PC-9 (cell line): ENCODE results near the gene IGDCC3. TPM values are rescaled to one million over a fixed set of nuclear protein-coding genes. Genes with fewer than 3 reads are reported as not detected.

ENCODE experiments used
- BruUV-seq: library from RNA; stranded (reverse); fragments of 400-500 nt; replicated peaks from 2 replicates; lab custom pipeline; 2021; lab: Mats Ljungman, UMichigan
- CTCF ChIA-PET: fragments of 300-600 bp; sonication (Branson Sonifier 250); formaldehyde crosslinking; loops from one replicate; lab custom pipeline; 2022; ENCODE audit warnings: antibody characterized with exemption; lab: Charles Lee
- POLR2A ChIA-PET: fragments of 300-600 bp; sonication (Branson Sonifier 250); formaldehyde crosslinking; loops from one replicate; lab custom pipeline; 2022; ENCODE audit warnings: antibody characterized with exemption; ENCODE audit not compliant: unreplicated experiment; lab: Charles Lee
- DNase-seq, 2 experiments: peaks; one replicate each; pipeline versions ENCODE4 v3.0.0 to v3.0.0-alpha.2; 2015 to 2022; ENCODE audit warnings: mixed read lengths in 1 of 2
- H2AFZ ChIP-seq: fragments of 200-600 bp; sonication (generic); 2 replicates; pipeline ENCODE4 v1.8.1; 2017; ENCODE audit warnings: antibody characterized with exemption
- H3F3A ChIP-seq: fragments of 200-600 bp; sonication (generic); 2 replicates; pipeline ENCODE4 v1.8.1; 2017; ENCODE audit warnings: antibody characterized with exemption, mild to moderate bottlenecking, low read depth; ENCODE audit not compliant: insufficient read depth
- H3K27ac ChIP-seq: fragments of 200-600 bp; sonication (generic); 2 replicates; pipeline ENCODE4 v1.6.1; 2016; ENCODE audit warnings: mixed run types
- H3K27me3 ChIP-seq: fragments of 200-600 bp; sonication (generic); 2 replicates; pipeline ENCODE4 v1.6.1; 2016; ENCODE audit warnings: low read depth, mixed run types; ENCODE audit not compliant: insufficient read depth
- H3K36me3 ChIP-seq: fragments of 200-600 bp; sonication (generic); 2 replicates; pipeline ENCODE4 v1.6.1; 2016; ENCODE audit warnings: low read depth, mixed run types
- H3K4me1 ChIP-seq: fragments of 200-600 bp; sonication (generic); replicated peaks from 2 replicates; pipeline ENCODE4 v1.6.1; 2016; ENCODE audit warnings: mixed run types; ENCODE audit not compliant: insufficient read depth
- H3K4me2 ChIP-seq: fragments of 200-600 bp; sonication (generic); 2 replicates; pipeline ENCODE4 v1.6.1; 2017; ENCODE audit warnings: mixed run types
- H3K4me3 ChIP-seq: fragments of 200-600 bp; sonication (generic); 2 replicates; pipeline ENCODE4 v1.6.1; 2016; ENCODE audit warnings: mixed run types
- H3K79me2 ChIP-seq: fragments of 200-600 bp; sonication (generic); 2 replicates; pipeline ENCODE4 v1.6.1; 2017; ENCODE audit warnings: low read depth, mixed run types
- H3K9me2 ChIP-seq: fragments of 200-600 bp; sonication (generic); 2 replicates; pipeline ENCODE4 v1.8.1; 2017; ENCODE audit warnings: mild to moderate bottlenecking; ENCODE audit not compliant: insufficient read depth
- H3K9me3 ChIP-seq: fragments of 200-600 bp; sonication (generic); 2 replicates; pipeline ENCODE4 v1.8.1; 2016; ENCODE audit warnings: low read depth; ENCODE audit not compliant: insufficient read depth
- H4K20me1 ChIP-seq: fragments of 200-600 bp; sonication (generic); 2 replicates; pipeline ENCODE4 v1.8.1; 2017; ENCODE audit not compliant: insufficient read depth
- CTCF ChIP-seq: fragments of 200-600 bp; sonication (generic); conservative IDR thresholded peaks from 2 replicates; pipeline ENCODE4 v1.6.1; 2017; ENCODE audit warnings: mixed run types, antibody characterized with exemption, mild to moderate bottlenecking, moderate library complexity
- EZH2 ChIP-seq: fragments of 200-600 bp; sonication (generic); IDR thresholded peaks from 2 replicates; pipeline ENCODE4 v1.8.0; 2017; ENCODE audit warnings: antibody characterized with exemption, low read depth
- intact Hi-C: fragments of 100-400 bp; cut with micrococcal nuclease; formaldehyde crosslinking; loops from one replicate; pipeline ENCODE4 v1.10.0; 2022; ENCODE audit not compliant: unreplicated experiment
- total RNA-seq: library from RNA; stranded (reverse); gene quantifications from 2 replicates; pipeline ENCODE4 v1.2.3, GENCODE V29; 2021

Gene IGDCC3
- total RNA-seq, 1 experiment from 2014 or later, result 0.22 TPM

GRCh38 chr15:65394936-65395335, 17.1 kb upstream of the IGDCC3 start:
- Histone ChIP-seq H3K4me2 (no peak overlapping the region), H2AFZ (no peak overlapping the region), H3K4me1 (no peaks in the 10 kb centered on the region), H3K9me2 (no peaks in the 10 kb centered on the region), H3K9me3 (no peaks in the 10 kb centered on the region), H3K4me3 (no peak overlapping the region), H3K36me3 (no peaks in the 10 kb centered on the region), H3K79me2 (no peaks in the 10 kb centered on the region), H3K27me3 (peaks cover 21% of the 10 kb centered on the region), H3F3A (no peaks in the 10 kb centered on the region), H3K27ac (no peak overlapping the region), H4K20me1 (no peaks in the 10 kb centered on the region)
- no TSS peak for BruUV-seq
- no peak for DNase-seq
- TF ChIP-seq EZH2, result no peak
- no peak for TF ChIP-seq CTCF
- POLR2A ChIA-PET, result no interaction called here
- intact Hi-C loops, result no loop called here
- CTCF ChIA-PET, result no interaction called here

- DNase-seq, result no peak
- no peaks in the 10 kb centered on the region for H4K20me1 ChIP-seq
- no peaks in the 10 kb centered on the region for H3K4me1 ChIP-seq
- BruUV-seq, result no TSS peak
- H3K9me3 ChIP-seq, result no peaks in the 10 kb centered on the region
- H3K27ac ChIP-seq, result no peak overlapping the region
- intact Hi-C loops, result no loop called here
- no peaks in the 10 kb centered on the region for H3K36me3 ChIP-seq
- ChIA-PET POLR2A (no interaction called here), CTCF (no interaction called here)
- H3F3A ChIP-seq, result no peaks in the 10 kb centered on the region
- no peak overlapping the region for H2AFZ ChIP-seq
- H3K4me3 ChIP-seq, result no peak overlapping the region
- H3K9me2 ChIP-seq, result no peaks in the 10 kb centered on the region
- TF ChIP-seq EZH2 (no peak), CTCF (no peak)
- H3K27me3 ChIP-seq, result peaks cover 25% of the 10 kb centered on the region
- H3K4me2 ChIP-seq, result no peak overlapping the region
- no peaks in the 10 kb centered on the region for H3K79me2 ChIP-seq
Observed at GRCh38 chr15:65394280-65394789, 16.5 kb upstream of the IGDCC3 start.

GRCh38 chr15:65393557-65393956, 15.8 kb upstream of the IGDCC3 start:
- ChIA-PET CTCF (no interaction called here), POLR2A (no interaction called here)
- H4K20me1 ChIP-seq, result no peaks in the 10 kb centered on the region
- no peak overlapping the region for H3K4me3 ChIP-seq
- H3K36me3 ChIP-seq, result no peaks in the 10 kb centered on the region
- no peaks in the 10 kb centered on the region for H3K4me1 ChIP-seq
- H3F3A ChIP-seq, result no peaks in the 10 kb centered on the region
- BruUV-seq, result no TSS peak
- intact Hi-C loops, result no loop called here
- no peak overlapping the region for H2AFZ ChIP-seq
- peaks cover 32% of the 10 kb centered on the region for H3K27me3 ChIP-seq
- no peaks in the 10 kb centered on the region for H3K79me2 ChIP-seq
- DNase-seq, result no peak
- no peak overlapping the region for H3K27ac ChIP-seq
- no peaks in the 10 kb centered on the region for H3K9me2 ChIP-seq
- H3K9me3 ChIP-seq, result no peaks in the 10 kb centered on the region
- TF ChIP-seq EZH2 (no peak), CTCF (no peak)
- no peak overlapping the region for H3K4me2 ChIP-seq
